ENCODE results near the gene SLC15A1.

- no peak for TF ChIP-seq CTCF (IDR thresholded peaks at IDR 0.05; ENCODE audit: low read depth, low read length)
- TF ChIP-seq MAX (IDR thresholded peaks at IDR 0.05; ENCODE audit: low read depth, low read length) = no peak
These were observed 99.6 kb downstream of the SLC15A1 start for GRCh38 chr13:98652721-98653462.
